ENCODE results near the gene HGFAC.

The HGFAC gene

GRCh38 chr4:3476936-3477749 is 35.4 kb downstream of the HGFAC start:
- DNase-seq: no peak

GRCh38 chr4:3477750-3478430 is 36.1 kb downstream of the HGFAC start:
- peak in 1 of 2 experiments; percentile 42 for DNase-seq

DNA sequence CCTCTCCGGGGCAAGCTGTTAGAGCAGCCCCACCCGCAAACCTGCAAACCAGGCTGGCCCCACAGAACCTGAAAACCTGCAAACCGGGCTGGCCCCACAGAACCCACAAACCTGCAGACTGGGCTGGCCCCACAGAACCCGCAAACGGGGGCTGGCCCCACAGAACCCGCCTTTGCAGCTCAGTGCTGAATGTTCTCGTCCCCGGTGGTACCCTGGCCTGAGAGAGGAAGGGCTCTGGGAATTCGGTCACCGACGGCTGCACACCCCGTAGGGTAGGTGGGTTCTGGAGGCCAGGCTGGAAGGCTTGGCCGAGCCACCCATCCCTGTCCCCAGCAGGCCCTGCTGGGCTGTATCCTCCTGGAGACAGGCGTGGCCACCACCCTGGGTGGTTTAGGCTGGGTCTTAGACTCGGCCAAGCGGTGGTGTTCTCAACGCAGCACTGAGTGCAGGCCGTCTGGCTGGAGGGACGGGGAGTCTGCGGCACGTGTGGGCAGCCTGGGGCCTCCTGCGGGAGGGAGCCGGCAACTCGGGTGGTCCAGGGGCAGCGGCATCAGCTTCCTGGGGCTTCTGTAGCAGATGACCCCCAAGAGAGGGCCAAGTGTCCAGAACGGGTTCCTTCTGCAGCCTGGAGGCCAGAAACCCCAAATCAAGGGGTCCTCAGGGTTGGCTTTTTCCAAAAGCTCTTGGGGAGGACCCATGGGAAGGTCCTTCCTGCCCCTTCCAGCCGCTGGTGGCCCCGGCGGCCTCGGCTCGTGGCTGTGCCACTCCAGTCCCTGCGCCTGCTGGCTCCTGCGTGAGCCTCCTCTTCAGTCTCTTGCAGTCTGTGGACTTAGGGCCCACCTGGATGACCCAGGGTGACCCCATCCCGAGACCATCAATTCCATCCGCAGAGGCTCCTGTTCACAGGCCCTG is 36.9 kb downstream of the HGFAC start:
- DNase-seq: no peak

GRCh38 chr4:3479358-3480101 is 37.8 kb downstream of the HGFAC start:
- DNase-seq: no peak

- peak; percentile 42 to 75 for DNase-seq
Observed at GRCh38 chr4:3480528-3481112, 38.9 kb downstream of the HGFAC start.

GRCh38 chr4:3481113-3481531 is 39.4 kb downstream of the HGFAC start:
- no peak for DNase-seq

- no peak for DNase-seq
Observed at GRCh38 chr4:3481783-3482393, 40.1 kb downstream of the HGFAC start.

- DNase-seq: no peak
Observed at GRCh38 chr4:3482707-3483106, 40.9 kb downstream of the HGFAC start.

GRCh38 chr4:3483471-3483921 is 41.7 kb downstream of the HGFAC start:
- DNase-seq: peak; percentile 79 to 84

DNA sequence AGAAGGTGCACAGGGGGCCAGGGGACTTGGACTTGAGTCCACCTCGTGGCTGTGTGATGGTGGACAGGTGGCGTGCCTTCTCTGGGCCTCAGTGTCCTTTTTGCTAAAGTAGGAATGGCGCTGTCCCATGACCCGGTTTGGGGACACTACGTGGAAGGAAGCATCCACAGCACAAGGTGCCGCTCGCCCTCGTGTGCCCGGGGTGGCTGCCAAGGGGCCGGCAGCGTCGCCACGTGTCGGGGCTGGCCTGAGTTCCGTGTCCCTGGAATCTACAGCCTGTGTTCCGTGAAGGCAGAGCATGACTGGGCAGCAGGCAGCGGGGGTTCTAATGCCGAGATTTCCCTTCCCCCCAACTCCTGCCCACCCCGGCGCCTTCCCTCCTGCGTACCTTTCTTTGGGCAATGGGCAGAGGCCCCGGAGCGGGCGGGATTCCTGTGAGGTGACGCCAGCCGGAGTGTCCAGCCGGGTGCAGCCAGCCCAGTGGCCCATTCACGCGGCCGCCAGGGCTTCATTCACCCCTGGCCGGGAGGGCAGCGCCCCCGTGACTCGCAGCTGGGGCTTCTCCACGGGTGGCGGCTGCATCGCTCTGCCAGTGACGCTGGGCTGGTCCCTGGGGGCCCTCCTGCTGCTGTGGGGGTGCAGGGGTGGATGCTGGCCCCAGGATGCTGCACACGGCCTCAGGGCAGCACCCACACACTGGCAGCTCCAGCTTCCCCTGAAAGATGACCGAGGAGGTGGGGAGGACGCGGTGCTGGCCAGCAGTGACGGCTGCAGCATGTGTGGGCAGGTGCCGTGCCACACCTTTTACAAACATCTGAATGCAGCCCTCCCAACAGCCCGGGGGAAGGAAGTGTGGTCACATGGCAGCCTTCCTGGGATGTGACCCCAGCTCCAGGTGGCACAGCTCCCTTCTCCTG is 42.5 kb downstream of the HGFAC start:
- DNase-seq: no peak

GRCh38 chr4:3485011-3485791 is 43.4 kb downstream of the HGFAC start:
- DNase-seq: no peak

GRCh38 chr4:3485886-3486540 is 44.2 kb downstream of the HGFAC start:
- DNase-seq: no peak

DNA sequence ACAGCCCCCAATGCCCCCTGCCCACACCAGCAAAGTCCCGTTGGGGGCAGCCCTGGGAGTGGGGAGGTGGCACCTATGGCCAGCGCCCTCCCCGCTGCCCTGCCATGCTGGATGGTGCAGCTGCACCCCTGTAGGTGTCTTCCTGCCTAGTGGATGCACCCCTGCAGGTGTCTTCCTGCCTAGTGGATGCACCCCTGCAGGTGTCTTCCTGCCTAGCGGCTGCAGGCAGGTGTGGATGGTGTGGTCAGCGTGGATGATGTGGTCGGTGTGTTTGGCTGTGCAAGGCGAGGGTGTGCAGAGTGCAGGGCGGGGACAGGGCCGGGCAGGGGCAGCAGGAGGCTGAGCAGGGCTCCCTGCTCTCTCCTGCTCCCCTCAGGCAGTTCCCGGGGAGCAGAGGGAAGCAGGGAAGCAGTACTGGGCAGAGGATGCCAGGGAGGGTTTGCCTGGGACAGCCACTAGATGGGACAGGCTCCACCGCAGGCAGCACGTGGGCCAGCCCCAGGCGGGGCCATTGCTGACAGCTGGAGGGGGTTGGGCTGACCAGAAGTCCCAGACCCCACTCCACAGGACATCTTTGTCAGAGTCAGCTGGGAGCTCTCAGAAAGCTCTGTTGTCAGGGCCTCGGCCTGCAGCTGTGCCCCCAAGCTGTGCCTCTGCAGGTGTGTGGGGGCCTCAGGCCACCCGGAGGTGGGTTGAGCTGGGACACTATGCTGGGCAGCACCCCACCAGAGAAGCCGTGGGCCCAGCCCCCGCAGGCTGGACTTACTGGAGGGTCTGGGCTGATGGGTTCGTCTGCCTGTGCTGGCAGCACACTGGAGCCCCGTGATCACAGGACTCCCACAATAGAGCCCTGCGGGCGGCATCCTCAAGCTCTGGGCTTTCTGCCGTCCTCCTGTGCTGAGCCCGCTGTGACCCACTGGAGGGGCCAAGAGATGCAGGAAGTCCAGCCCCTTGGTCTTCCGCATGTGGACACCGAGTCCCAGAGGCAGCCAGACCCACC is 45.1 kb downstream of the HGFAC start:
- DNase-seq: peak in 1 of 2 experiments; percentile 72

DNA sequence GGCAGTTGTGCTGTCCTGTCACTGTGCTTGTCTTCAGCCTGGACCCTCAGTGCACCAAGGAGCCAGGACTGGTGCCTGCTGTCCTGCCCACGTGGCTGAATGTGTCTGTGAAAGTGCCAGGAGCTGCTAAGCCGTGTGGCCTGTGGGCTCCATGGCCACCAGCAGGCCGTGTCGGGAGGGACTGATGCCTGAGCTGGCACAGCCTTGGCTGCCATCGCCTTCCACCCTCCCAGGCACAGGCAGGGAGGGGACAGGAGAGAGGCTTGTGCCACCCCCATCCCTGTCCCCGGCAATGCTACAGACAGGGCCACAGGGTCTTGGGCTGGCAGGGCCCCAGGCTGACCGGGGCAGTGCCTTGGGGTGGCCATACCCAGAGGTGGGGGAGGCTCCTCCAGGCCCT is 46.1 kb downstream of the HGFAC start:
- DNase-seq: no peak

GRCh38 chr4:3488820-3489219 is 47.1 kb downstream of the HGFAC start:
- no peak for DNase-seq

GRCh38 chr4:3489451-3489962 is 47.7 kb downstream of the HGFAC start:
- DNase-seq: peak in 1 of 2 experiments; percentile 36

GRCh38 chr4:3491681-3492405 is 50.1 kb downstream of the HGFAC start:
- no peak for DNase-seq

Data from NCI-H524 (cell line).